Activated CD8-positive, alpha-beta T cell treated with anti-CD3 and anti-CD28 coated beads for 36 hours (primary cell): ENCODE data around the gene PPFIBP2. TPM values are rescaled to one million over a fixed set of nuclear protein-coding genes. Genes with fewer than 3 reads are reported as not detected.

Experiments
- ATAC-seq: fragments of 200-7000 bp; cut with Tn5 transposase; one replicate; pipeline ENCODE4 v1.10.0; 2021; ENCODE audit warnings: mild to moderate bottlenecking, moderate library complexity
- CTCF ChIA-PET: fragments of 350-600 bp; sonication (Branson Sonifier 250); formaldehyde crosslinking; loops from one replicate; lab custom pipeline; 2021; ENCODE audit warnings: antibody characterized with exemption; lab: Charles Lee
- POLR2A ChIA-PET: fragments of 350-600 bp; sonication (Branson Sonifier 250); formaldehyde crosslinking; loops from one replicate; lab custom pipeline; 2021; ENCODE audit warnings: antibody characterized with exemption; lab: Charles Lee
- DNase-seq: peaks from one replicate; pipeline ENCODE4 v3.0.0-alpha.2; 2020
- H3K27ac Mint-ChIP-seq: one replicate; pipeline ENCODE4 v1.8.0; 2021; ENCODE audit warnings: mild to moderate bottlenecking, mixed read lengths
- H3K27me3 Mint-ChIP-seq: one replicate; pipeline ENCODE4 v1.8.0; 2021; ENCODE audit warnings: mixed read lengths
- H3K36me3 Mint-ChIP-seq: one replicate; pipeline ENCODE4 v1.8.0; 2021; ENCODE audit warnings: low read depth, mixed read lengths
- H3K4me1 Mint-ChIP-seq: one replicate; pipeline ENCODE4 v1.8.0; 2021; ENCODE audit warnings: low read depth, mixed read lengths
- H3K4me3 Mint-ChIP-seq: one replicate; pipeline ENCODE4 v1.8.0; 2021; ENCODE audit warnings: mild to moderate bottlenecking, moderate library complexity, mixed read lengths
- H3K9me3 Mint-ChIP-seq: one replicate; pipeline ENCODE4 v1.8.0; 2021; ENCODE audit warnings: mixed read lengths
- CTCF ChIP-seq: fragments of 200-600 bp; IDR thresholded peaks from one replicate; pipeline ENCODE4 v1.8.0; 2022; ENCODE audit warnings: antibody characterized with exemption, mild to moderate bottlenecking
- intact Hi-C: fragments of 100-400 bp; cut with micrococcal nuclease; formaldehyde crosslinking; loops from one replicate; pipeline ENCODE4 v1.10.0; 2022
- total RNA-seq, 2 experiments: library from RNA; stranded (reverse); gene quantifications; one replicate each; pipeline ENCODE4 v1.2.3, GENCODE V29; 2021

PPFIBP2 gene
- total RNA-seq, 2 experiments from 2014 or later, result 13.3 to 14.2 TPM

GRCh38 chr11:7688238-7688826, 174.5 kb downstream of the PPFIBP2 start:
- intact Hi-C loops, result no loop called here
- Mint-ChIP-seq H3K9me3 (no peaks in the 10 kb centered on the region), H3K4me1 (peaks cover 4% of the 10 kb centered on the region), H3K36me3 (no peaks in the 10 kb centered on the region), H3K27ac (no peak overlapping the region), H3K4me3 (no peak overlapping the region), H3K27me3 (peaks cover 23% of the 10 kb centered on the region)
- CTCF ChIA-PET, result interaction anchor here (0.6 to 1.7 kb wide), 10 partner anchors 11 to 979 kb away, joined by 3 to 5 read pairs (median 3); no protein-coding TSS in a partner anchor
- peak; percentile 78 for TF ChIP-seq CTCF
- peak; percentile 29 for DNase-seq
- peak; percentile 75 for ATAC-seq
- POLR2A ChIA-PET, result no interaction called here

GRCh38 chr11:7689239-7689638, 175.4 kb downstream of the PPFIBP2 start:
- Mint-ChIP-seq H3K27ac (no peak overlapping the region), H3K4me1 (peaks cover 4% of the 10 kb centered on the region), H3K27me3 (peaks cover 32% of the 10 kb centered on the region), H3K36me3 (no peaks in the 10 kb centered on the region), H3K4me3 (no peak overlapping the region), H3K9me3 (no peaks in the 10 kb centered on the region)
- intact Hi-C loops, result no loop called here
- DNase-seq (no peak), ATAC-seq (no peak)
- ChIA-PET POLR2A (no interaction called here), CTCF (interaction anchor here (1.0 to 1.7 kb wide), 3 partner anchors 19 to 251 kb away, joined by 3 to 4 read pairs (median 3); partner anchors contain the start of gene PPFIBP2)
- no peak for TF ChIP-seq CTCF

- no peak overlapping the region for H3K27ac Mint-ChIP-seq
- DNase-seq (no peak), ATAC-seq (no peak)
- no peak overlapping the region for H3K4me3 Mint-ChIP-seq
- no peaks in the 10 kb centered on the region for H3K36me3 Mint-ChIP-seq
- peaks cover 4% of the 10 kb centered on the region for H3K4me1 Mint-ChIP-seq
- ChIA-PET CTCF (interaction anchor here (1.1 to 1.5 kb wide), 3 partner anchors 14 to 147 kb away, joined by 3 to 5 read pairs (median 4); no protein-coding TSS in a partner anchor), POLR2A (interaction anchor here (1.0 kb wide), 1 partner anchor 8 kb away, joined by 3 read pairs; no protein-coding TSS in a partner anchor)
- H3K27me3 Mint-ChIP-seq, result peaks cover 31% of the 10 kb centered on the region
- H3K9me3 Mint-ChIP-seq, result no peaks in the 10 kb centered on the region
- no peak for TF ChIP-seq CTCF
- intact Hi-C loops, result loop anchor here (5.0 to 10.0 kb wide), 2 partner anchors 176 to 588 kb away; partner anchors contain the start of gene PPFIBP2
Observed at GRCh38 chr11:7690648-7691047, 176.8 kb downstream of the PPFIBP2 start.

- ATAC-seq (no peak), DNase-seq (no peak)
- Mint-ChIP-seq H3K9me3 (no peaks in the 10 kb centered on the region), H3K4me1 (peaks cover 4% of the 10 kb centered on the region), H3K27ac (no peak overlapping the region), H3K27me3 (peaks cover 30% of the 10 kb centered on the region), H3K36me3 (no peaks in the 10 kb centered on the region), H3K4me3 (no peak overlapping the region)
- TF ChIP-seq CTCF, result no peak
- POLR2A ChIA-PET, result interaction anchor here (1.0 kb wide), 1 partner anchor 9 kb away, joined by 3 read pairs; no protein-coding TSS in a partner anchor
- intact Hi-C loops, result loop anchor here (5.0 to 10.0 kb wide), 2 partner anchors 177 to 590 kb away; partner anchors contain the start of gene PPFIBP2
- CTCF ChIA-PET, result interaction anchor here (0.6 to 1.7 kb wide), 6 partner anchors 9 to 879 kb away, joined by 3 to 5 read pairs (median 4); no protein-coding TSS in a partner anchor
Observed at GRCh38 chr11:7691759-7692350, 178.1 kb downstream of the PPFIBP2 start.
